ENCODE measurements around the gene MPST. TPM values are rescaled to one million over a fixed set of nuclear protein-coding genes. Genes with fewer than 3 reads are reported as not detected.
A peak's percentile ranks its signal among the peaks of the same experiment; 100 is the strongest.

The MPST gene
- 1 to 10 TPM; 3.7 to 5.2 TPM for total RNA-seq
- 1 to 10 TPM; 6.1 to 7.4 TPM for polyA plus RNA-seq

DNA sequence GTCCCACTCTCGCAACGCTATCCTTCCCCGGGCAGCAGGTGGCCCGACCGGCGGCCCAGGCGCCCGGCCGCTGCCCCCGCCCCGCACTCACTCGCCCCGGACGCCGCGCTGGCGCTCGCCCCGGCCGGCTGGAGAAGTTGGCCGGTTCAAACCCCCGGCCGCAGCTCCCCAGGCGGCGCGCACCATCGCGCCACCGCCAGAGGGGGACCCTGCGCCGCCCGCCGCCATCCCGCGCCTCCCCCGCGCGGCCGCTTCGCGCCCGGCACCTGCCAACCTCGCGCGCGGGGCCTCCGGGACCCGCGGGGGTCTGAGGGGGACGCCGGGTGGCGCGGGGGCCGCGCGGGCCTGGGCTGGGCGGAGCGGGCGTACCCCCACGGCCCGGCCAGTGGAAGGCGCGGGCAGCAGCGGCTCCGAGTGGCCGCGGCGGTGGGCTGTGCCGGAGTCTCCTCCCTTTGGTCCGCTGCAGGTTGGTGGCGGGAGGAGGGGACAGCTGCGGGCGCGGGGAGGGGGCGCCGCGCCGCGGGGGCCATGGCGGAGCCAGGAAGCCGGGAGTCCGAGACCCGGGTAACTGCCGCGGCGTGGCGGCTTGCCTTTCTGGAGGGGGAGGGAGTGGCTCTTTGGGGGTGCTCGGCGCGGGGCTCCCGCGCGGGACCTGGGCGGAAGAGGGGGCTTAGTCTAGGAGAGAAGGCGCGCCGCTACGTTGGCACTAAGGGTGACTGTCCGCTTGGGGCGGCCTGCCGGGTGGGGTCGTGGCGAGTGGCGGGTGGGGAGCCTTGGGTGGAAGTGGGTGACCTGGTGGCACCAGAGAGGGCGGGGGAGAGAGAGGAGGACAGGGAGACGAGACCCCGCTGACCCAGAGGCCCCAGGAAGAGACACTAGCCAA is at the start of gene MPST, which contains the start of gene TST:
Gene MPST (plus strand): TSS at position 434 of the 883 bp plus-strand sequence. CDS start 95 bp downstream, at position 529.
Gene TST (minus strand): TSS at position 139 of the 883 bp plus-strand sequence. CDS start 715 bp downstream, outside the sequence.
- DNase-seq = peak; percentile 28 to 44 (median 38)
- ChIA-PET POLR2A (ENCODE audit: partially characterized antibody) (interaction anchor here (0.8 to 1.7 kb wide), 2 partner anchors 243 to 465 kb away, joined by 3 to 6 read pairs; partner anchors contain the start of gene IFT27), CTCF (ENCODE audit: partially characterized antibody) (interaction anchor here (0.9 to 2.2 kb wide), 8 partner anchors 8 to 180 kb away, joined by 3 to 5 read pairs (median 3); a partner anchor contains a TSS)
- intact Hi-C loops (cut with micrococcal nuclease) = no loop called here
- peak within 1 kb of the TSS; percentile 84 to 91 (median 87) for H3K4me3 Mint-ChIP-seq
- no peaks in the 10 kb centered on the region for H3K36me3 ChIP-seq (ENCODE audit: insufficient read depth, low read length)
- H3K4me1 Mint-ChIP-seq = peaks cover 3 to 24% (median 12%) of the 10 kb centered on the region in 4 donors
- no peaks in the 10 kb centered on the region for H3K9me3 Mint-ChIP-seq
- H3K27me3 ChIP-seq (ENCODE audit: insufficient read depth, low read length) = no peaks in the 10 kb centered on the region
- peaks cover 8% of the 10 kb centered on the region for H3K4me1 ChIP-seq (ENCODE audit: insufficient read depth, low read length)
- no peaks in the 10 kb centered on the region for H3K36me3 Mint-ChIP-seq
- H3K4me3 ChIP-seq (ENCODE audit: low read length in 2 of 2) = peak within 1 kb of the TSS; percentile 29 to 51
- peak within 1 kb of the TSS; percentile 13 to 76 (median 57) for H3K27ac Mint-ChIP-seq
- H3K27ac ChIP-seq (ENCODE audit: low read depth, low read length) = peak within 1 kb of the TSS; percentile 35
- no peaks in the 10 kb centered on the region for H3K9me3 ChIP-seq (ENCODE audit: control insufficient read depth in 1 of 2, low read length in 2 of 2)
- peaks cover 0 to 5% of the 10 kb centered on the region in 2 donors for H3K27me3 Mint-ChIP-seq

DNA sequence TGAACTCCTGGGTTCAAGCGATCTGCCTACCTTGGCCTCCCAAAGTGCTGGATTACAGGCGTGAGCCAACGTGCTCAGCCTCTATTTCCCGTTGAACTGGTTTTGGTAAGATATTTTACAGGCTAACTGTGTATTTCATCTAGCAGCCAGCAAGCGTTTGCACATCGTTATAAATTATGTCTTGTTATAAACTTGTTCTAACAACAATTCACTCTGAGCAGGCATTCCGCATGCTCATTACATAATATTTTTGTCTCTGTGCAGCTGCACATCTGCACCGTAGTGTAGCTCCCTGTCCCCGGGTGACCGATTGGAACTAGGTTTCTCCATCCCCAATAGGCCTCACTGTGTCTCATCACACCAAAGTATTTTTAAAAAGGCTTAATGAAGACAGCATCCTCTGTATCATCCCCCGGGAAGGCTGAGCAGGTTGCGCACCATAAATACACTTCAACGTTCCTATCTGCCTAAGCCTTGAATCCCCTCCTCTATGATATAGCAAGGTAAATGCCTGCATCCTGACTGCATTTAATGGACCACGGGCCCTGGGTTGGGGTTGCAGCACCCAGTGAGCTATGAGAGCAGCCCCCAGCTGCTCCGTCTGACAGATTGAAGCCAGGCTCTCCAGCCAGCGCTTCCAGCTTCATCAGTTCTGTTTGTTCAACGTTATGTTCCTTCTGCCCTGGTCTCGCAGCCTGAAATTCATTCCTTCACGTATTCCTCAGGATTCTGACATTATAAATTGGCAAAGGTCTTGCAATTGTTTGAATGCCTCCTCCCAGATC is 48.0 kb upstream of the MPST start:
- CTCF ChIA-PET (ENCODE audit: partially characterized antibody) = interaction anchor here (1.1 kb wide), 1 partner anchor 195 kb away, joined by 3 read pairs; the partner anchor contains the start of gene IFT27

DNA sequence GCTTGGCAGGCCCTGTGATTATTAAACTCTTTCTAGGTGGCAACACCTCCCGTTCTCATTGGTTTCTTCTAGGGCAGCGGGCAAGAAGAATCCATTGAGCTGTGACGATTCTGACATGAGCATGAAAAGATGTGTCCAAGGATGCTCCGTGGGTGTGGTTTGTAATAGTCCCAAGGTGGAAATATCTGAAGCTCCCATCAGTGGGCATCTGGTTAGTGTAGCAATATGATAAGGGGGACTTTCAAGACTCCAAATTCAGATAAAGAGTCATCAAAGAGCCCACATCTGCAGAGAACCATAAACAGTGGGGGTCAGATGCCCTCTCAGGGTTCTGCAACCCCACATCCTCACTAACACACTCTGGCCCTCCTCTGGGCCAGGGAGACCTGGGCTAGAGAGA is 42.9 kb upstream of the MPST start:
- intact Hi-C loops (cut with micrococcal nuclease) = loop anchor here (1.0 to 5.0 kb wide), 2 partner anchors 103 to 449 kb away; partner anchors contain the start of gene EIF3D

More for the DNA sequence above, 48.0 kb upstream of the MPST start:
- no peak for DNase-seq
- no peaks in the 10 kb centered on the region for H3K36me3 ChIP-seq (ENCODE audit: insufficient read depth, low read length)
- no peak overlapping the region for H3K4me3 ChIP-seq (ENCODE audit: low read length in 2 of 2)
- H3K4me1 ChIP-seq (ENCODE audit: insufficient read depth, low read length) = no peaks in the 10 kb centered on the region
- no peak overlapping the region for H3K27ac ChIP-seq (ENCODE audit: low read depth, low read length)
- H3K27me3 ChIP-seq (ENCODE audit: insufficient read depth, low read length) = no peaks in the 10 kb centered on the region
- H3K9me3 Mint-ChIP-seq = no peaks in the 10 kb centered on the region
- no peaks in the 10 kb centered on the region for H3K4me1 Mint-ChIP-seq
- H3K36me3 Mint-ChIP-seq = no peaks in the 10 kb centered on the region
- POLR2A ChIA-PET (ENCODE audit: partially characterized antibody) = no interaction called here
- H3K27ac Mint-ChIP-seq = no peak overlapping the region
- no peaks in the 10 kb centered on the region for H3K9me3 ChIP-seq (ENCODE audit: control insufficient read depth in 1 of 2, low read length in 2 of 2)
- H3K4me3 Mint-ChIP-seq = no peak overlapping the region
- intact Hi-C loops (cut with micrococcal nuclease) = no loop called here
- peaks cover 1% of the 10 kb centered on the region in 2 donors for H3K27me3 Mint-ChIP-seq

DNA sequence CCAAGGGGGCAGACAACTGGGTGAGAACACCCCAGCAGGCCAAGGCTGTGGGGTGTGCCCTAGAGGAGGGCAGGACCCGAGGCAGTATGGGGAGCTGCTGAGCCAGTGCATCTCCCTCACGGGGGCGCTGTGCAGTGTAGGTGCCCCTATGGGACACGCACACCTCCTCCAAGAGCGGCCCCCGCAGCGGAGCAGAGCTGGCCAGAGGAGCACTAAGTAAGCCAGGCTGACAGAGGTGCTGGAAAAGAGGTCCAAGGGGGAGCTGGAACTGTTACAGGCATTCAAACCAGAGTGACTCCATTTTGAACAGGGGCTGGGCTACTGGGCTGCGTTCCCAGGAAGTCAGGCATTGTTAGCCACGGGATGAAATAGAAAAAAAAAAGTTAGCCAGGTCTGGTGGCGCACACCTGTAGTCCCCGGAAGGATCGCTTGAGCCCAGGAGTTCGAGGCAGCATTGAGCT is 42.1 kb upstream of the MPST start:
- Mint-ChIP-seq H3K4me3 (peak overlapping the region; percentile 88 to 98 (median 96)), H3K27me3 (peaks cover 0 to 5% of the 10 kb centered on the region in 2 donors), H3K27ac (peak overlapping the region; percentile 82 to 99 (median 96)), H3K36me3 (peaks cover 0 to 4% of the 10 kb centered on the region in 2 donors), H3K4me1 (peaks cover 3 to 14% (median 8%) of the 10 kb centered on the region in 4 donors), H3K9me3 (no peaks in the 10 kb centered on the region)
- Histone ChIP-seq H3K27ac (ENCODE audit: low read depth, low read length) (peak overlapping the region; percentile 59), H3K36me3 (ENCODE audit: insufficient read depth, low read length) (no peaks in the 10 kb centered on the region), H3K4me3 (ENCODE audit: low read length in 2 of 2) (peak overlapping the region; percentile 41 to 67), H3K27me3 (ENCODE audit: insufficient read depth, low read length) (no peaks in the 10 kb centered on the region), H3K4me1 (ENCODE audit: insufficient read depth, low read length) (peaks cover 4% of the 10 kb centered on the region), H3K9me3 (ENCODE audit: control insufficient read depth in 1 of 2, low read length in 2 of 2) (no peaks in the 10 kb centered on the region)
- peak; percentile 68 to 83 (median 71) for DNase-seq
- intact Hi-C loops (cut with micrococcal nuclease) = loop anchor here (1.0 to 5.0 kb wide), 2 partner anchors 104 to 450 kb away; partner anchors contain the start of gene EIF3D
- ChIA-PET POLR2A (ENCODE audit: partially characterized antibody) (interaction anchor here (0.6 to 2.8 kb wide), 13 partner anchors 13 to 448 kb away, joined by 3 to 19 read pairs (median 5); partner anchors contain the start of genes EIF3D, IFT27 and KCTD17), CTCF (ENCODE audit: partially characterized antibody) (interaction anchor here (0.6 to 5.6 kb wide), 32 partner anchors 10 to 466 kb away, joined by 3 to 112 read pairs (median 4); partner anchors contain the start of genes IFT27, MPST and NCF4)

More for the DNA sequence above, 42.9 kb upstream of the MPST start:
- CTCF ChIA-PET (ENCODE audit: partially characterized antibody) = interaction anchor here (1.0 to 5.6 kb wide), 22 partner anchors 10 to 466 kb away, joined by 3 to 112 read pairs (median 5); partner anchors contain the start of genes IFT27, MPST, NCF4 and TST
- H3K27ac ChIP-seq (ENCODE audit: low read depth, low read length) = no peak overlapping the region
- H3K27me3 ChIP-seq (ENCODE audit: insufficient read depth, low read length) = no peaks in the 10 kb centered on the region
- POLR2A ChIA-PET (ENCODE audit: partially characterized antibody) = interaction anchor here (0.9 to 2.8 kb wide), 9 partner anchors 90 to 223 kb away, joined by 3 to 19 read pairs (median 8); partner anchors contain the start of gene IFT27
- H3K4me3 Mint-ChIP-seq = peak overlapping the region in 5 of 8 donors; percentile 22 to 98 (median 95)
- peaks cover 4% of the 10 kb centered on the region for H3K4me1 ChIP-seq (ENCODE audit: insufficient read depth, low read length)
- no peaks in the 10 kb centered on the region for H3K9me3 ChIP-seq (ENCODE audit: control insufficient read depth in 1 of 2, low read length in 2 of 2)
- H3K4me3 ChIP-seq (ENCODE audit: low read length in 2 of 2) = no peak overlapping the region
- H3K27me3 Mint-ChIP-seq = peaks cover 0 to 5% of the 10 kb centered on the region in 2 donors
- no peaks in the 10 kb centered on the region for H3K36me3 ChIP-seq (ENCODE audit: insufficient read depth, low read length)
- no peak for DNase-seq
- peaks cover 0 to 4% of the 10 kb centered on the region in 2 donors for H3K36me3 Mint-ChIP-seq
- H3K9me3 Mint-ChIP-seq = no peaks in the 10 kb centered on the region
- peak overlapping the region in 3 of 7 donors; percentile 12 to 69 (median 24) for H3K27ac Mint-ChIP-seq
- H3K4me1 Mint-ChIP-seq = peaks cover 3 to 14% (median 8%) of the 10 kb centered on the region in 4 donors

- peak; percentile 86 to 89 (median 88) for DNase-seq
- Histone ChIP-seq H3K27ac (ENCODE audit: low read depth, low read length) (peak overlapping the region; percentile 59), H3K4me3 (ENCODE audit: low read length in 2 of 2) (peak overlapping the region; percentile 41 to 67), H3K36me3 (ENCODE audit: insufficient read depth, low read length) (no peaks in the 10 kb centered on the region), H3K27me3 (ENCODE audit: insufficient read depth, low read length) (no peaks in the 10 kb centered on the region), H3K9me3 (ENCODE audit: control insufficient read depth in 1 of 2, low read length in 2 of 2) (no peaks in the 10 kb centered on the region), H3K4me1 (ENCODE audit: insufficient read depth, low read length) (peaks cover 4% of the 10 kb centered on the region)
- peak overlapping the region; percentile 82 to 99 (median 96) for H3K27ac Mint-ChIP-seq
- ChIA-PET CTCF (ENCODE audit: partially characterized antibody) (interaction anchor here (0.6 to 5.6 kb wide), 32 partner anchors 11 to 467 kb away, joined by 3 to 112 read pairs (median 4); partner anchors contain the start of genes IFT27 and NCF4), POLR2A (ENCODE audit: partially characterized antibody) (interaction anchor here (0.6 to 2.8 kb wide), 12 partner anchors 14 to 449 kb away, joined by 3 to 19 read pairs (median 5); partner anchors contain the start of genes EIF3D, IFT27 and KCTD17)
- H3K4me1 Mint-ChIP-seq = peaks cover 3 to 14% (median 8%) of the 10 kb centered on the region in 4 donors
- no peaks in the 10 kb centered on the region for H3K9me3 Mint-ChIP-seq
- peak overlapping the region; percentile 88 to 98 (median 96) for H3K4me3 Mint-ChIP-seq
- H3K36me3 Mint-ChIP-seq = peaks cover 0 to 4% of the 10 kb centered on the region in 2 donors
- intact Hi-C loops (cut with micrococcal nuclease) = loop anchor here (1.0 to 5.0 kb wide), 7 partner anchors 105 to 451 kb away; partner anchors contain the start of genes EIF3D and IFT27
- H3K27me3 Mint-ChIP-seq = peaks cover 3 to 5% of the 10 kb centered on the region in 2 donors
Measured at GRCh38 chr22:36977947-36978660, 41.4 kb upstream of the MPST start.
